Retinal pigment epithelial cell (primary cell): ENCODE measurements around the gene AIF1.

Experiments
- DNase-seq: peaks from one replicate; pipeline ENCODE4 v3.0.0-alpha.2; 2010; ENCODE audit warnings: low read depth
- H3K4me3 ChIP-seq: 2 replicates; pipeline ENCODE4 v1.5.1; 2011; ENCODE audit warnings: mild to moderate bottlenecking, low read length, control low read depth, moderate library complexity
- TF ChIP-seq, protein P1 (sequence below): conservative IDR thresholded peaks from 2 replicates; pipeline ENCODE4 v1.5.1; 2011; ENCODE audit warnings: low read depth, low read length, control low read depth, inconsistent platforms

AIF1 gene

DNA sequence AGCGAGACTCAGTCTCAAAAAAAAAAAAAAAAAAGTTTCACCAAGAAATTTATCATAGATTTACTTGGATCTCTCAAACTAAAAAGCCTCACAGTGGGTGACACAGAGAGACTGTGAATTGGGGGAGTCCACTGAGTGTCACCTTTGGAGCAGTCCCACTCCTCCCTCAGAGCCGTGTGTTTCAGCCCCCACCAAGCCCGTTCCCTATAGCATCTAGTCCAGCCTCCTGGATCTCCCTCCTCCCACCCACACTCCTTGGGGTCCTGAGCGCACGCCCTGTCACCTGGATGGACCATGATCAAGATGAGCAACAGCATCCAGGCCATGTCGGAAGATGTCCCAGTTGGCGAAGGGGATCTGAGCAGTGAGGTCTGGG is 22.6 kb upstream of the AIF1 start:
- TF ChIP-seq, protein P1, sequence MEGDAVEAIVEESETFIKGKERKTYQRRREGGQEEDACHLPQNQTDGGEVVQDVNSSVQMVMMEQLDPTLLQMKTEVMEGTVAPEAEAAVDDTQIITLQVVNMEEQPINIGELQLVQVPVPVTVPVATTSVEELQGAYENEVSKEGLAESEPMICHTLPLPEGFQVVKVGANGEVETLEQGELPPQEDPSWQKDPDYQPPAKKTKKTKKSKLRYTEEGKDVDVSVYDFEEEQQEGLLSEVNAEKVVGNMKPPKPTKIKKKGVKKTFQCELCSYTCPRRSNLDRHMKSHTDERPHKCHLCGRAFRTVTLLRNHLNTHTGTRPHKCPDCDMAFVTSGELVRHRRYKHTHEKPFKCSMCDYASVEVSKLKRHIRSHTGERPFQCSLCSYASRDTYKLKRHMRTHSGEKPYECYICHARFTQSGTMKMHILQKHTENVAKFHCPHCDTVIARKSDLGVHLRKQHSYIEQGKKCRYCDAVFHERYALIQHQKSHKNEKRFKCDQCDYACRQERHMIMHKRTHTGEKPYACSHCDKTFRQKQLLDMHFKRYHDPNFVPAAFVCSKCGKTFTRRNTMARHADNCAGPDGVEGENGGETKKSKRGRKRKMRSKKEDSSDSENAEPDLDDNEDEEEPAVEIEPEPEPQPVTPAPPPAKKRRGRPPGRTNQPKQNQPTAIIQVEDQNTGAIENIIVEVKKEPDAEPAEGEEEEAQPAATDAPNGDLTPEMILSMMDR: no peak
- no peak for DNase-seq
- H3K4me3 ChIP-seq: no peak overlapping the region

DNA sequence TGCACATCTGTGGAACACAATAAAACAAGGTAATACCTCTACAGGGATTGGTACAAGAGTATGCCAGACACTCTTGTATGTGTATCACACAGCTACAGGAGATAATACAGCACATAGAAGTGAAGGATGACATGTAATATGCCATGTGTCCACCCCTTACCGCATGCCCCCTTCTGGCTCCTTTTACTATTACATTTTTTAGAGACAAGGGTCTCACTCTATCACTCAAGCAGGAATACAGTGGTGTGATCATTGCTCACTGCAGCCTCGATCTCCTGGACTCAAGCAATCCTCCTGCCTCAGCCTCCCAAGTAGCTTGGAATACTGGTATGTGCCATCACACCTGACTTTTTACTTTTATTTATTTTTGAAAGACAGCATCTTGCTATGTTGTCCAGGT is 18.0 kb upstream of the AIF1 start:
- DNase-seq: no peak
- no peak overlapping the region for H3K4me3 ChIP-seq
- TF ChIP-seq, protein P1: peak; percentile 47

DNA sequence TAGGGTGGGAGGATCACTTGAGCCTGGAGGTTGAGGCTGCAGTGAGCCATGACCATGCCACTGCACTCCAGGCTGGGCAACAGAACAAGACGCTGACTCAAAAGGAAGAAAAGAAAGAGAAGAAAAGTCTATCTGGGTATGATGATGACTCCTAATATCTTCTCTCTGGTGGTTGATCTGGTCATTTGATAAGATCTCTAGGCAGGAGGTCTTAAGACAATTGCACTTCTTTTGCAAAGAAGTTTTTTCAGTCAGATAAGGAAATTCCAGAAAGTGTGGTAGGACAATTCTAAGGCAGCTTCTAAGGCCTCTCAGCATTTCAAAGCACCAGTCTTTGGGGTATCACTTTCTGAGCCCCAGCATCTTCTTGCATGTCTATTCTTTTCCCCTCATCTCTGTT is 7.7 kb upstream of the AIF1 start:
- TF ChIP-seq, protein P1: no peak
- H3K4me3 ChIP-seq: no peak overlapping the region
- DNase-seq: no peak

DNA sequence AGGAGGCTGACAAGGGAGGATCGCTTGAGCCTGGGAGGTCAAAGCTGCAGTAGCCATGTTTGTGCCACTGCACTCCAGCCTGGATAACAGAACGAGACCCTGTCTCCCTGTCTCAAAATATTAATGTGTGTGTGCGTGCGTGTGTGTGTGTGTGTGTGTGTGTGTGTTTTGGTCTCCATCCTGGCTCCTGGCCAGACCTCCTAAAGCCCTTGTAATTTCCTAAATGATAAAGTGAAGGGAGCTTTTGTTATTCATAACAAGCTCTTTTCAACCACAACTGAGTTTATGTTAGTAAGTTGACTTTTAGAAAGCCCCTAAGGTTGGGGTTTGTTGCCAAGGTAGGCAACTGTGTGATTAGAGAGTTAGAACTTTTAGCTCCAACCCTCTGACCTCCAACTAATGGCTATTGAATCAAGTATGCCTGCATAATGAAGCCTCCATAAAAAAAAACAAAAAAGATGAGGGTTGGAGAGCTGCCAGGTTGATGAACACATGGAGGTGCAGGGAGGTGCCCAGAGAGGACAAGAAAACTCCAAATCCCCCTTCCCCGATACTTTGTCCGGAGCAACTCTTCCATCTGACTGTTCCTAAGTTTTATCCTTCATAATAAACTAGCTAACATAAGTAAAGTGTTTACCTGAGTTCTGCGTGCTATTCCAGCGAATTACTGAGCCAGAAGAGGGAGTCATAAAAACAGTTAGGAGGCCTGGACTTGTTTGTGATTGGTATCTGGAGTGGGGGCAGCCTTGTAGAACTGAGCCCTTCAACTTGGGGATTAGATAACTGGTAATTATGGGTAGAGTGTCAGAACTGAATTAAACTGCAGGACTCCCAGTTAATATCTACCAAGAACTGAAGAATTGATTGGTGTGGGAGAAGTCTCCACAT is 5.3 kb upstream of the AIF1 start:
- no peak for DNase-seq
- TF ChIP-seq, protein P1: no peak
- H3K4me3 ChIP-seq: no peak overlapping the region

DNA sequence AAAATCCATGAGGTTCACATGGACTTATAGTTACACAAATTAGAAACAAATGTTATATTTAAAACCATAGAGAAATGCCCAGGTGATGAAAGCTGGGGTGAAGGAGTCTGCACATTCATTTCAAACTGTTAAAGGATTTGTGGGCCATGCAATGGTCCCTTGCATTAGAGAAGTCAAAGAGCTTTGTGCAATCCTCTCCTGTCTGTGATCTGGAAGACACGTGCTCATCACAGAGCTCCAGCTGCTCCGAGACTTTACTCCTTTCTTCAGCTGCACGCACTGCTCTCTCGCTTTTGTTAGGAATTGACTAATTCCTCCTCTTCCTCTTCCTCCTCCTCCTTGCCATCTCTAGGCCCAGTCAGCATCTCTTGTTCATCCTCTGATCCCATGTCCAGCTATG is 4.1 kb upstream of the AIF1 start:
- TF ChIP-seq, protein P1: no peak
- no peak overlapping the region for H3K4me3 ChIP-seq
- DNase-seq: no peak

DNA sequence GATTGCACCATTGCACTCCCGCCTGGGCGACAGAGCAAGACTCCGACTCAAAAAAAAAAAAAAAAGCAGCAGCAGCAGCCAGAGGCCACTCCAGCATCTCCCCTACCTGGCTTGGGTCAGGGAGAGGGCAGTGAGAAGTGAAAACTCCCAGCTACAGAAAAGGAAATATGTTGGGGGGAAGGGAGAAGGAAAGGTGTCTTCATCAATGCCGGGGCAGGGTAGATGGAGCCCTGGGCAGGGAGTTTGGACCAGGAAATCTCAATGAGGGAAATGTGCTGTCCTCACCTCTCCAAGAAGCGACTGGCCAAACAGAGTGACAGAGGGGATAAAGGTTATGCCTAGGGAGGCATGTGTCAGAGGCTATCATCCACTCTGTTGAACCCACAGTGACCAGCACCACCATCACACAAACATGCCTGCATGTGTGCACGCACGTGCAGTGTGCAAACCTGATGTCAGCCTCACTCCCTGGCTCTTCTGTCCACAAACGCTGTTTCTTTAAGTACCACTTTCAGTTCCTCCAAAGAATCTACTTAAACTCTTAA is 887 bp upstream of the AIF1 start:
- no peak overlapping the region for H3K4me3 ChIP-seq
- TF ChIP-seq, protein P1: no peak

DNA sequence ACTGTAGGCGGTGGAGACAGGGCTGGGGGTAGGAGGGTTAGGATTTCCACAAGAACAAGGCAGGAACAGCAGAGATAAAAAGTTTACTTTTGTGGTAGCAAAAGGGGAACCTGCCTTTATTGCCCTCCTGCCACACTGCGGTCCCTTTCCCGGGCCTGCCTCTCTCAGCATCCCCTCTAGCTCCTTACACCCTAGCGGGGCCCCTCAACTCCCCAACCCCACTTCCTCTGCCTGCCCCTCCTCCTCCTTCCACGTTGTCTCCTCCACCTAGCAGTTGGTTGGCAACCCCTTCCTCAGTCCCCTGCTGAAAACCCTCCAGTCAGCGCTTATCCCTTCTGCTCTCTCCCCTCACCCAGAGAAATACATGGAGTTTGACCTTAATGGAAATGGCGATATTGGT is 714 bp downstream of the AIF1 start:
- no peak overlapping the region for H3K4me3 ChIP-seq
- DNase-seq: no peak
- TF ChIP-seq, protein P1: no peak

More for the DNA sequence above, 887 bp upstream of the AIF1 start:
- no peak for DNase-seq
